ENCODE data around the gene REC8. TPM values are rescaled to one million over a fixed set of nuclear protein-coding genes. Genes with fewer than 3 reads are reported as not detected.

Gene REC8
- 4.4 to 7.9 TPM (median 5.0 TPM) in 3 replicates for total RNA-seq
- long read RNA-seq, result 0 reads

- Mint-ChIP-seq H3K36me3 (ENCODE audit: low read depth) (peaks cover 14% of the 10 kb centered on the region), H3K27me3 (ENCODE audit: low read depth) (no peaks in the 10 kb centered on the region), H3K4me3 (ENCODE audit: unreplicated experiment) (peak within 1 kb of the TSS; percentile 55), H3K4me1 (ENCODE audit: low read depth) (no peaks in the 10 kb centered on the region), H3K27ac (ENCODE audit: unreplicated experiment) (no peak within 1 kb of the TSS), H3K9me3 (ENCODE audit: low read depth) (no peaks in the 10 kb centered on the region)
- no peak for TF ChIP-seq CTCF (IDR thresholded peaks at IDR 0.05)
- DNase-seq (ENCODE audit: low spot score), result peak; percentile 93
Observed at GRCh38 chr14:24171422-24172260, at the start of gene REC8. TSS of gene REC8 (plus strand) at chr14:24172080. CDS start at chr14:24172553, 473 bp downstream.

GRCh38 chr14:24122416-24122815, 49.5 kb upstream of the REC8 start:
- no peaks in the 10 kb centered on the region for H3K9me3 Mint-ChIP-seq (ENCODE audit: low read depth)
- peaks cover 28% of the 10 kb centered on the region for H3K36me3 Mint-ChIP-seq (ENCODE audit: low read depth)
- H3K4me3 Mint-ChIP-seq (ENCODE audit: unreplicated experiment), result no peak overlapping the region
- no peaks in the 10 kb centered on the region for H3K4me1 Mint-ChIP-seq (ENCODE audit: low read depth)
- H3K27ac Mint-ChIP-seq (ENCODE audit: unreplicated experiment), result no peak overlapping the region
- TF ChIP-seq CTCF (IDR thresholded peaks at IDR 0.05), result no peak
- H3K27me3 Mint-ChIP-seq (ENCODE audit: low read depth), result no peaks in the 10 kb centered on the region
- DNase-seq (ENCODE audit: low spot score), result no peak

GRCh38 chr14:24122898-24123297, 49.0 kb upstream of the REC8 start:
- Mint-ChIP-seq H3K4me3 (ENCODE audit: unreplicated experiment) (no peak overlapping the region), H3K27me3 (ENCODE audit: low read depth) (no peaks in the 10 kb centered on the region), H3K9me3 (ENCODE audit: low read depth) (no peaks in the 10 kb centered on the region), H3K36me3 (ENCODE audit: low read depth) (peaks cover 27% of the 10 kb centered on the region), H3K27ac (ENCODE audit: unreplicated experiment) (no peak overlapping the region), H3K4me1 (ENCODE audit: low read depth) (no peaks in the 10 kb centered on the region)
- DNase-seq (ENCODE audit: low spot score), result no peak
- no peak for TF ChIP-seq CTCF (IDR thresholded peaks at IDR 0.05)

GRCh38 chr14:24123424-24124417, 48.2 kb upstream of the REC8 start:
- TF ChIP-seq CTCF (IDR thresholded peaks at IDR 0.05), result no peak
- Mint-ChIP-seq H3K36me3 (ENCODE audit: low read depth) (peaks cover 20% of the 10 kb centered on the region), H3K27ac (ENCODE audit: unreplicated experiment) (no peak overlapping the region), H3K4me1 (ENCODE audit: low read depth) (no peaks in the 10 kb centered on the region), H3K27me3 (ENCODE audit: low read depth) (no peaks in the 10 kb centered on the region), H3K9me3 (ENCODE audit: low read depth) (no peaks in the 10 kb centered on the region), H3K4me3 (ENCODE audit: unreplicated experiment) (no peak overlapping the region)
- no peak for DNase-seq (ENCODE audit: low spot score)

GRCh38 chr14:24126939-24127338, 44.9 kb upstream of the REC8 start:
- Mint-ChIP-seq H3K4me3 (ENCODE audit: unreplicated experiment) (no peak overlapping the region), H3K27ac (ENCODE audit: unreplicated experiment) (no peak overlapping the region), H3K27me3 (ENCODE audit: low read depth) (no peaks in the 10 kb centered on the region), H3K4me1 (ENCODE audit: low read depth) (no peaks in the 10 kb centered on the region), H3K36me3 (ENCODE audit: low read depth) (peaks cover 10% of the 10 kb centered on the region), H3K9me3 (ENCODE audit: low read depth) (no peaks in the 10 kb centered on the region)
- no peak for DNase-seq (ENCODE audit: low spot score)
- TF ChIP-seq CTCF (IDR thresholded peaks at IDR 0.05), result no peak
